ENCODE results near the gene FHIT.

Gene FHIT

GRCh38 chr3:60839246-60839645, 412.0 kb downstream of the FHIT start:
- DNase-seq (ENCODE audit: low spot score), result peak; percentile 16

DNA sequence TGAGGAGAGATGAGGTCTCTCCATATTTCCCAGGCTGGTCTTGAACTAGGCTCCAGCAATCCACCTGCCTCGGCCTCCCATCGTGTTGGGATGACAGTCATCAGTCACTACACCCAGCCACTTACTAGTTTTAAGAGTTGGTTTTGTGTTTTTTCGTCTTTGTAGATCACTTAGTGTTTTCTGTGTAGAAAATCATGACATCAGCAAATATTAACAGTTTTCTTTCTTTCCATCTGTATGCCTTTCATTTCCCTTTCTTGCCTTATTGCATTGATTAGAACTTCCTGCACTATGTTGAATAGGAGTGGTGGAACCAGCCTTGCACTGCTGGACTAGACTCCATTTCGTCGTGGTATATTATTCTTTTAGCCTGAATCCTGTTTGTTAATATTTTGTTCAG, 415.5 kb downstream of the FHIT start:
- DNase-seq (ENCODE audit: low spot score), result no peak

GRCh38 chr3:60829058-60829457, 422.2 kb downstream of the FHIT start:
- no peak for DNase-seq (ENCODE audit: low spot score)

DNA sequence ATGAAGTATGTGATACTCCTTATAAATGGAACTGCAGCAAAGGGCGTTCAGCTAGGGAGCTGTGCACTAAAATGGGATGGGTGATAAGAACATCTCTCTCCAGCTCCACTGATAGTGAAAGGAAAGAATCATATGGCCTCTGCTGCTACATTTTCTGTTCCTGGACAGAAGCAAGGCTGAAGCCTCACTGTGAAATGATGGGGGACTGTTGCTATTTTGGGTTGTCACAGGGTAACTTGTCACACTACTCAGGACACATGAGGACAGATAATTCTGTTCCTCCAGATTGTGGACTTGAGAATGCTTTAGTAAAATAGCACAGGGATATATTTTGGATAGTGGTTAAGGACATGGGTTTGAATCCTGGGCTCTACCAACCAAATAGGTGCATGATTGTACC, 423.6 kb downstream of the FHIT start:
- no peak for DNase-seq (ENCODE audit: low spot score)

DNA sequence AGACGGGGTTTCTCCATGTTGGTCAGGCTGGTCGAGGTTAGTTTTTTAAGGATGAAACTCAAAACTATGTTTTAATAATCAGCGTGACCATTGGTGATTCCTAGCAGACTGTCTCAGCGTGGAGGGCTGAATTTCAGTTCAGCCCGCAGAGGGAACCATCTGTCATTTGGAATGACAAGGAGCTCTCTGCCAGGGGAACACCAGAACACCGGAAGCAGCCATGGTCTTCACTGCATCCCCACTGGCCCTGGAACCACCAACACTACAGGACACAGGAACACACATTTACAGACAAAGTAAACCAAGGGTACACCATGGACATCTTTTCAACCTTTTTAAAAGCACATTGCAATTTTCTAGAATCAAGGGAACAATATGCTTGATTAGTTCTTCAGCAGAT, 424.7 kb downstream of the FHIT start:
- DNase-seq (ENCODE audit: low spot score), result no peak

GRCh38 chr3:60812502-60812901, 438.8 kb downstream of the FHIT start:
- peak; percentile 3 for DNase-seq (ENCODE audit: low spot score)

- no peak for DNase-seq (ENCODE audit: low spot score)
Observed at GRCh38 chr3:60810881-60811280, 440.4 kb downstream of the FHIT start.

DNA sequence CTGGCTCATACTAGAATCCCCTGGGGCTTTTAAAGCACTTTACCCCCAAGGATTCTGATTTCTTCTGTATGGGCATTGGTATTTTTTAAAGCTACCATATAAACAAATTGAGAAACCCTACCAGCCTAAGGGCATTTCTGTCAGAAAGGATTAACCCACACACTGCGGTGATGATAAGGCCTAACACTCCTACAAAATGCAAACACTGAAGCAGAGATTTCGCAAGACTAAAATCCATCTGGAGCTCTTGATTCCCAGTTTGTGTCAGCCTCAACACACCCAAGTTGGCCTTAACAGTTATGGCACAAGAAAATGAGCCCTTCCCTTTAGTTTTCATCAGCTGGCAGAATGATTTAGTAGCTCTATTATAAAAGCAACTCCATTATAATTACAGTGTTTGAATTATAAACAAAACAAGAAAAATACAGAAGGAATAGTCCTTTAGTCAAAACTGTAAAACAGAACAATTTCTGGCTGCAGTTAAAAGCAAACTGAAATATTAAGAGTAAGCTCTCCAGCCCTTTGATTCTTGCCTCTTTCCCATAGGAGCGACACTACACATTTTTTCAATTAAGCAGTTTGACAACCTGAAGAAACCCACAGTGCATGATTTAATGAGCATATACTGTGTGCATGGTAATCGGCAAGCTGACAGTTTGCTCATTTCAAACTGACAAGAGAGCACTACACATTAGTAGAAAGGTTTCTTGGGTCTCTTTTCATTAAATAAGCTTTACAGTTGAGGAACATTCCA, 441.2 kb downstream of the FHIT start:
- DNase-seq (ENCODE audit: low spot score), result no peak

GRCh38 chr3:60803216-60804173, 447.8 kb downstream of the FHIT start:
- DNase-seq (ENCODE audit: low spot score), result no peak

DNA sequence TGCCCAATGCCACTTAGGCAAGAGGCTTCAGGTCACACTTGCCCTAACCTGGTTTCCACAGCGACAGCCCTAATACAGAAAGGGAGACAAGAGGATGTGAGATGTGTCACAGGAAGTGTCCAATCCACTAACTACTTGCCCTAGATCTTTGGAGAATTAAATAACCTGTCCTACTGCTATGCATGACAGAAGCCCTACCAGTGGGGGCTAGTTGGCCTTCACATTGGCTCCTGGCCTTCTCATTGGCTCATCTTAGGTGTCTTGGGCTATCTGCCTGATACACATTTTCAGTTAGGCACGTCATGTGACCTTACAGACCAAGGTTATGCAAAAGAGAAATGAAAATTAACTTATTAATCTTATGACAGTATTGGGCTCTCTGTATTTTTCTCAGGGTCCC, 449.9 kb downstream of the FHIT start:
- peak; percentile 36 for DNase-seq (ENCODE audit: low spot score)

DNA sequence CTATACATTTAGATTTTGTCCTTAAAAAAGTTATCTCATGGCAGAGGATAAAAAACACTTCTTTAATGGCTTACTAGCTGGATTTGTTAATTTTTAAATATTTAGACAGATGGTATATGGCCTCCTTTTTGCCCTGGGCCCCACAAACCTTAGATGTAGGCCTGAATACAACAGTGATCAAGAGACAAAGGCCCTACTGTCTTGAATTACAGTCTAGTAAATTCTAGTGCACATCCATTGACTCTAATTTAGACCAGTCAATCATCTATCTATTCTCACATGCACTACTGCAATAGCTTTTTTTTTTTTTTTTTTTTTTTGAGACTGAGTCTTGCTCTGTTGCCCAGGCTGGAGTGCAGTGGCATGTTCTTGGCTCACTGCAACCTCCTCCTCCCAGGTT, 452.8 kb downstream of the FHIT start:
- DNase-seq (ENCODE audit: low spot score), result no peak

DNA sequence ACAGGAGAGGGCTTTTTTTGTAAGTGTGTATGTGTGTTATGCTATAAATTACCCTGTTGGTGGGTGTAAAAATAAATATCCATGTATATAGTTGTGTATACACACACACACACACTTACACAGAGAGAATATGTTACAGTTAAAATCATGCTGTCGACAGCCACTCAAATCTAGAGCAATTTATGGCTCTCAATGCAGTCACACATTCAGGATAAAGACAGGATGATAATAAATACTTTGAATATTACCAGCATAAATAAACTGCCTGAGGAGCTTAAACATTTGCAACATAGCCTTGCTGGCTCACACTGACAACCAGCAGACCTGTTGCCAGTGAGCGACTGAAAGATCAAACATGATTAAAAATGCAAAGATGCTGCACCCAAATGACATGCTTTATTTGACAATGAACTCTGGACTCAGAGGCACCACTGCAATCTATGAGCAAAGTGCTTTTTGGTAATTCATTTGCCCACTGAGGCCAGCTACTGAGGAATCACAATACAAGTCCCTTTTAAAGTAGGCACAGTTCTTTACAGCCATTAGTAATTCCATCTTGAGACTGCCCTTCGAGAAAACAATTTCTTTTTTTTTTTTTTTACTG, 458.9 kb downstream of the FHIT start:
- DNase-seq (ENCODE audit: low spot score), result no peak

GRCh38 chr3:60788185-60788584, 463.1 kb downstream of the FHIT start:
- no peak for DNase-seq (ENCODE audit: low spot score)

DNA sequence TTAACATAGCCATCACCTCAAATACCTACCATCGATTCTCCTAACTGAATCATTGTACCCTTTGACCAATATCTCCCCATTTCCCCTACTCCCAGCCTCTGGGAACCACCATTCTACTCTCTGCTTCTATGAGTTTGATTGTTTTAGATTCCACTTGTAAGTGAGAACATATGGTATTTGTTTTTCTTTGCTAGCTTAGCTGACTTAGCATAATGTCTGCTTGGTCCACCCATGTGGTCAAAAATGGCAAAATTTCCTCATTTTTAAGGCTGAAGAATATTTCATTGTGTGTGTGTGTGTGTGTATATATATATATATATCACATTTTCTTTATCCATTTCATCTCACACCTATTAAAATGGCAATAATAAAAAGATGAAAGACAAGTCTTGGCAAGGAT, 469.3 kb downstream of the FHIT start:
- DNase-seq (ENCODE audit: low spot score), result no peak

GRCh38 chr3:60779637-60780036, 471.6 kb downstream of the FHIT start:
- DNase-seq (ENCODE audit: low spot score), result no peak

- no peak for DNase-seq (ENCODE audit: low spot score)
Observed at GRCh38 chr3:60775985-60776384, 475.3 kb downstream of the FHIT start.

GRCh38 chr3:60774617-60775016, 476.6 kb downstream of the FHIT start:
- DNase-seq (ENCODE audit: low spot score), result no peak

DNA sequence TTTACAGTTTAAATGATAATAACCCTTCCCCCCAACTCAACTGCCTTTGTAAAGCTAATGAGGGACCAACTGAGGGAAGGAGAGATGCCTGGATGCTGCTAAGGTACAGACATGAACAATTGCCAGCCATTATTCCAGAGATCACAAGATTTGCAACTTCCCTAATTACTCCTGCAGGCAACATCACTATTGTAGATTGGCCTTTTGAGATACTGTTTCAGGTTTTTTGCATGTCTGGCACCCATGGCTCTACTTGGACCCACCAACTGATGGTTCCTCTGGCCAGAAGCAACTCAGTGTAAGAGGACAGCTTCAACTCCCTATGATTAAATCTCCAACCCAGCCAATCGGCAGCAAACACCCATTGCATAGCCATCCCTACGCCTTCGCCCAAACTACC, 478.7 kb downstream of the FHIT start:
- DNase-seq (ENCODE audit: low spot score), result no peak

DNA sequence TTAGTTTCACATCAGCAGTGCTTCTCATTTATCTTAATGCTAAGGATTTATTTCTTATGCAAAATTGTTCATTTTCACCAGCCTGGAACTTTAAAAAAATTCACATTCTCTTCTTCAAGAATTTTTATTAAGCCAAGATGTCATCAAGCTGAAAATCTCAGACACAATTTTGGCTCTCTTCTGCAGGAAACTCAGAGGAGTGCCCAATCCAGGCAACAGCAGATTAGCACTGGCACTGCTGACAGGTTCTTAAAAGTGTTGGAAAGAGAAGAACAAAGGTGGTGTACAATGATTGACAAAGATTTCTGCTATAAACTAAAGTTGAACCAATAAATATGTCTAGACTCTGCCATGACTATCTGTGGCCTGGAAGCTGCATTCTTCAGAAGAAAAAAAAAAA, 479.5 kb downstream of the FHIT start:
- DNase-seq (ENCODE audit: low spot score), result no peak

DNA sequence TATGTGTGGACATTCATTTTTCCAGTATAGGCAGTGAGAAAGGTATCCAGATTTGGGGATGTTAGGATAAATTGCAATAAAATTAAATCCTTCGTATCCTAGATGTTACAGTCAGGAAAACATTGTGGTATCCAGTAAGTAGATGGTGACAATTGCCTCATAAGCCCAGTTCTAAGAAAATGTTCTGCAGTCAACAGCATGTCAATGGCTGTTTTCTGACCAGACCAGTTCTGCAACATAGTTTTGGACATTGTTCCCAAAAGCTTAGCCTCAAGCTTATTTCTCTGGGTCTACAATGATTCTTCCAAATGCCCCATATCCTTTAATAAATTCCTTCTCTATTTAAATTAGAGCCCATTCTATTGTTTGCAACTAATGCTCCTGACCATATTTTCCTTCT, 480.7 kb downstream of the FHIT start:
- DNase-seq (ENCODE audit: low spot score), result no peak

- DNase-seq (ENCODE audit: low spot score), result no peak
Observed at GRCh38 chr3:60767536-60767935, 483.7 kb downstream of the FHIT start.

DNA sequence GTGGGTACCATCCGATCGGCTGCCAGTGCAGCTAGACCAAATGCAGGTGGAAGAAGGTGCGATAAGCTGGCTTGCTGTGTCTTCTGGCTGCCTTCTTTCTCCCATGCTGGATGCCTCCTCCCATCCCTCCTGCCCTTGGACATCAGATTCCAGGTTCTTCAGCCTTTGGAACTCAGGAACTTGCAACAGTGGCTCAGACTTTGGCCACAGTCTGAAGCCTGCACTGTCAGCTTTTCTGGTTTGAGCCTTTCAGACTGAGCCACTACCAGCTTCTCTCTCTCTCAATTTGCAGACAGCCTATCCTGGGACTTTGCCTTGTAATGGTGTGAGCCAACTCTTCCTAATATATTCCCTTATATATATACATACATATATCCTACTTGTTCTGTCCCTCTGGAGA, 485.5 kb downstream of the FHIT start:
- no peak for DNase-seq (ENCODE audit: low spot score)

DNA sequence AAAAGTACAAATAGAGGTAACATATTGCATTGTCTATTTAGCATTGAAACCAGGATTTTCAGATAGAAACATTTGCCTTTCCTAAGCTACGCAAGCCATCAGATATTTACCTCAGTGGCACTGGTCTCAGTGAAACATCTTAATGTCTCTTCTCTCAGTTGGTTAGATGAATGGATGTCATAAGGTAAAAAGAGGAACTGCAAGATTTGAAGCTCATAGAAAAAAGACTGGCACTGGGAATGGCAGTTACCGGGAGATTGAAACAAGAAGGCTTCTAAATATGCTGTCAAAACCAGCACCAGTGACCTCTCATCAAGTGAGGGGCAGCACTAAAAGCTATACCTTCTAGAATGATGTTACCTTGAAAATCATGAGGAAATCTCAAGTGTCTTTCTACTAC, 486.4 kb downstream of the FHIT start:
- no peak for DNase-seq (ENCODE audit: low spot score)
